SK-N-MC (cell line): ENCODE data around the gene OGFR.
A peak's percentile ranks its signal among the peaks of the same experiment; 100 is the strongest.

Source experiments
- DNase-seq: peaks from one replicate; pipeline ENCODE4 v3.0.0-alpha.2; 2011; ENCODE audit warnings: low read depth, low spot score
- H3K27ac ChIP-seq: fragments of 200-600 bp; sonication (generic); 2 replicates; pipeline ENCODE4 v1.5.1; 2016; ENCODE audit warnings: mixed run types
- H3K36me3 ChIP-seq: fragments of 200-600 bp; sonication (generic); 2 replicates; pipeline ENCODE4 v1.6.1; 2017; ENCODE audit warnings: antibody characterized with exemption, low read length, mixed read lengths; ENCODE audit not compliant: insufficient read depth
- H3K4me3 ChIP-seq: fragments of 200-600 bp; sonication (generic); 2 replicates; pipeline ENCODE4 v1.5.1; 2016
- H3K9ac ChIP-seq: fragments of 200-600 bp; sonication (generic); 2 replicates; pipeline ENCODE4 v1.8.0; 2017; ENCODE audit warnings: mixed run types, mixed read lengths; ENCODE audit not compliant: insufficient read length
- H3K9me3 ChIP-seq: fragments of 200-600 bp; sonication (generic); 2 replicates; pipeline ENCODE4 v1.6.1; 2017; ENCODE audit warnings: low read depth, mild to moderate bottlenecking, antibody characterized with exemption, low read length, moderate library complexity, mixed read lengths
- EZH2 ChIP-seq: fragments of 200-600 bp; sonication (generic); IDR thresholded peaks from one replicate; pipeline ENCODE4 v1.6.1; 2017; ENCODE audit warnings: antibody characterized with exemption
- FOXP2 ChIP-seq: optimal IDR thresholded peaks from 2 replicates; pipeline ENCODE3; 2011; ENCODE audit warnings: mild to moderate bottlenecking, moderate library complexity; ENCODE audit not compliant: insufficient read depth; ENCODE audit errors: extremely low read length, control extremely low read depth
- POLR2AphosphoS5 ChIP-seq: IDR thresholded peaks from 2 replicates; pipeline ENCODE4 v1.6.1; 2012; ENCODE audit warnings: mild to moderate bottlenecking, low read depth, low read length, borderline replicate concordance

The OGFR gene

GRCh38 chr20:62860924-62861691 is 56.5 kb downstream of the OGFR start:
- TF ChIP-seq FOXP2 (no peak), EZH2 (no peak), POLR2AphosphoS5 (no peak; the same call in 1 of the 2 replicates)
- Histone ChIP-seq H3K36me3 (peaks cover 17% of the 10 kb centered on the region), H3K27ac (no peak overlapping the region), H3K9me3 (0 out of 2 replicates have a peak, but pooled peaks cover 4% of the 10 kb centered on the region), H3K9ac (peak overlapping the region; percentile 72), H3K4me3 (peak overlapping the region; percentile 79)
- DNase-seq: no peak

GRCh38 chr20:62861726-62862336 is 57.2 kb downstream of the OGFR start, which contains the start of gene TCFL5:
TSS of gene TCFL5 (minus strand) at chr20:62861822. CDS start at chr20:62861670, 152 bp downstream.
- peaks cover 14% of the 10 kb centered on the region for H3K36me3 ChIP-seq
- peak within 1 kb of the TSS; percentile 72 for H3K9ac ChIP-seq
- DNase-seq: peak; percentile 26
- peak within 1 kb of the TSS; percentile 79 for H3K4me3 ChIP-seq
- 0 out of 2 replicates have a peak within 1 kb of the TSS, but pooled peaks have one; percentile 25 for H3K27ac ChIP-seq
- TF ChIP-seq FOXP2 (no peak), EZH2 (no peak), POLR2AphosphoS5 (peak; percentile 55; the same call in 1 of the 2 replicates)
- 0 out of 2 replicates have a peak, but pooled peaks cover 4% of the 10 kb centered on the region for H3K9me3 ChIP-seq
